ENCODE data around the gene CCT6B.

DNA sequence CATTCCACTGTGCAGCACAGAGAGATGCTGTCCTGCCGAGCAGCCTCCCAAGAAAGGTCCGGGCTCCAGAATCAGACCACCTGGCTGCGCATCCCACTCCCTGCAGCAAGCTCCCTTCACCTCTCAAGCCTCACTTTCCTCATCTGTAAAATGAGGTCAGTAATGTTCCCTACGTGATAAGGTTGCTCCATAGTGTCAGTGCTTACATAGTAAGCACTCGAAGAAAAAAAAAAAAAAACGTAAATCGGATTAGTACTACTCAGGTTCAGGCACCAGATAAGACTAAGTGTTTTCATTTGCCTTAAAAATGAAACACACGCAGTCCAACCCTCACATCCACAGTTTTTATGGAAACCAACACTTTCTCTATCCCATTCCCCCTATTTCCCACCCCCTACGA is 76.7 kb downstream of the CCT6B start:
- no peak for TF ChIP-seq CTCF (conservative IDR thresholded peaks at IDR 0.05 in 1 of 2, IDR thresholded peaks at IDR 0.05 in 1 of 2; ENCODE audit: low read depth in 1 of 2, low read length in 2 of 2)
- TF ChIP-seq EZH2 (IDR thresholded peaks at IDR 0.05; ENCODE audit: low read length, missing control alignments): no peak
